ENCODE data around the gene PDLIM3. TPM values are rescaled to one million over a fixed set of nuclear protein-coding genes. Genes with fewer than 3 reads are reported as not detected.

PDLIM3 gene
- total and polyA plus RNA-seq, 9 of the 15 experiments (the other 6 are each of a cell fraction or from before 2014, with no cell fraction given): 0.06 TPM; not detected in 8

- TF ChIP-seq HMBOX1 (IDR thresholded peaks at IDR 0.05): 0 out of 2 replicates have a peak, but pooled peaks have one; percentile 17
- TF ChIP-seq UBTF (IDR thresholded peaks at IDR 0.05; ENCODE audit: borderline replicate concordance in 1 of 2, low read depth in 2 of 2, low read length in 2 of 2): 0 out of 4 replicates have a peak, but pooled peaks of 1 of the 2 experiments have one; percentile 42
- no peak for TF ChIP-seq ZNF174 (CRISPR knock-in tag; IDR thresholded peaks at IDR 0.05)
- no peak for TF ChIP-seq PHF21A (IDR thresholded peaks at IDR 0.05; ENCODE audit: borderline replicate concordance, low read depth)
- TF ChIP-seq NFXL1 (CRISPR knock-in tag; IDR thresholded peaks at IDR 0.05): no peak
- no peak for TF ChIP-seq XRCC4 (IDR thresholded peaks at IDR 0.05; ENCODE audit: extremely low read depth, insufficient read depth, insufficient read length)
- peak; percentile 19 for TF ChIP-seq MEIS2 (IDR thresholded peaks at IDR 0.05; ENCODE audit: partially characterized antibody)
- peak; percentile 84 for TF ChIP-seq FOSL1 (tag; conservative IDR thresholded peaks at IDR 0.05)
- TF ChIP-seq ZNF143 (CRISPR knock-in tag; IDR thresholded peaks at IDR 0.05): no peak
- TF ChIP-seq C11orf30 (IDR thresholded peaks at IDR 0.05; ENCODE audit: low read depth): peak; percentile 99
- no peak for TF ChIP-seq TFAM (CRISPR knock-in tag; conservative IDR thresholded peaks at IDR 0.05)
- peak; percentile 82 for TF ChIP-seq ETV1 (tag; conservative IDR thresholded peaks at IDR 0.05; ENCODE audit: low read depth)
- peak; percentile 53 for TF ChIP-seq RBFOX2 (IDR thresholded peaks at IDR 0.05; ENCODE audit: low read depth, low read length)
- TF ChIP-seq SREBF2 (CRISPR knock-in tag; IDR thresholded peaks at IDR 0.05): no peak
- TF ChIP-seq TRIM24 (IDR thresholded peaks at IDR 0.05): peak in 1 of 2 experiments; percentile 52; a peak in 1 of 4 replicates
- peak in 1 of 2 experiments; percentile 58; a peak in 2 of 4 replicates for TF ChIP-seq RCOR1 (IDR thresholded peaks at IDR 0.05; ENCODE audit: borderline replicate concordance in 1 of 2, low read depth in 2 of 2, low read length in 2 of 2)
- TF ChIP-seq SMAD4 (CRISPR knock-in tag; conservative IDR thresholded peaks at IDR 0.05): peak; percentile 58
- peak; percentile 10; the same call in 1 of the 2 replicates for TF ChIP-seq BHLHE40 (IDR thresholded peaks at IDR 0.05; ENCODE audit: low read length)
- TF ChIP-seq CTBP1 (IDR thresholded peaks at IDR 0.05; ENCODE audit: borderline replicate concordance): peak; percentile 74; the same call in 1 of the 2 replicates
- TF ChIP-seq ZNF232 (CRISPR knock-in tag; IDR thresholded peaks at IDR 0.05): no peak
- TF ChIP-seq ZNF146 (CRISPR knock-in tag; IDR thresholded peaks at IDR 0.05; ENCODE audit: unreplicated experiment): no peak
- 0 out of 2 replicates have a peak, but pooled peaks have one; percentile 45 for TF ChIP-seq SOX6 (IDR thresholded peaks at IDR 0.05)
- TF ChIP-seq MAFF (IDR thresholded peaks at IDR 0.05; ENCODE audit: low read length): peak; percentile 93
- TF ChIP-seq ZNF3 (CRISPR knock-in tag; IDR thresholded peaks at IDR 0.05): no peak
Observed at GRCh38 chr4:185573651-185574199, 38.4 kb upstream of the PDLIM3 start (continued).

Measured in K562 (cell line).